GM21737 (cell line): ENCODE results near the gene RHOBTB3.
A peak's percentile ranks its signal among the peaks of the same experiment; 100 is the strongest.
"Not testable (repeated sequence)": the region's sequence is repeated elsewhere in the genome, so short reads cannot be mapped to it uniquely, and the experiment has no call there.

ENCODE experiments used
- ATAC-seq: cut with Tn5 transposase; IDR thresholded peaks from one replicate; pipeline ENCODE4 v1.9.1; 2021; ENCODE audit warnings: mild to moderate bottlenecking, moderate library complexity; ENCODE audit not compliant: unreplicated experiment

The RHOBTB3 gene, protein sequence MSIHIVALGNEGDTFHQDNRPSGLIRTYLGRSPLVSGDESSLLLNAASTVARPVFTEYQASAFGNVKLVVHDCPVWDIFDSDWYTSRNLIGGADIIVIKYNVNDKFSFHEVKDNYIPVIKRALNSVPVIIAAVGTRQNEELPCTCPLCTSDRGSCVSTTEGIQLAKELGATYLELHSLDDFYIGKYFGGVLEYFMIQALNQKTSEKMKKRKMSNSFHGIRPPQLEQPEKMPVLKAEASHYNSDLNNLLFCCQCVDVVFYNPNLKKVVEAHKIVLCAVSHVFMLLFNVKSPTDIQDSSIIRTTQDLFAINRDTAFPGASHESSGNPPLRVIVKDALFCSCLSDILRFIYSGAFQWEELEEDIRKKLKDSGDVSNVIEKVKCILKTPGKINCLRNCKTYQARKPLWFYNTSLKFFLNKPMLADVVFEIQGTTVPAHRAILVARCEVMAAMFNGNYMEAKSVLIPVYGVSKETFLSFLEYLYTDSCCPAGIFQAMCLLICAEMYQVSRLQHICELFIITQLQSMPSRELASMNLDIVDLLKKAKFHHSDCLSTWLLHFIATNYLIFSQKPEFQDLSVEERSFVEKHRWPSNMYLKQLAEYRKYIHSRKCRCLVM

DNA sequence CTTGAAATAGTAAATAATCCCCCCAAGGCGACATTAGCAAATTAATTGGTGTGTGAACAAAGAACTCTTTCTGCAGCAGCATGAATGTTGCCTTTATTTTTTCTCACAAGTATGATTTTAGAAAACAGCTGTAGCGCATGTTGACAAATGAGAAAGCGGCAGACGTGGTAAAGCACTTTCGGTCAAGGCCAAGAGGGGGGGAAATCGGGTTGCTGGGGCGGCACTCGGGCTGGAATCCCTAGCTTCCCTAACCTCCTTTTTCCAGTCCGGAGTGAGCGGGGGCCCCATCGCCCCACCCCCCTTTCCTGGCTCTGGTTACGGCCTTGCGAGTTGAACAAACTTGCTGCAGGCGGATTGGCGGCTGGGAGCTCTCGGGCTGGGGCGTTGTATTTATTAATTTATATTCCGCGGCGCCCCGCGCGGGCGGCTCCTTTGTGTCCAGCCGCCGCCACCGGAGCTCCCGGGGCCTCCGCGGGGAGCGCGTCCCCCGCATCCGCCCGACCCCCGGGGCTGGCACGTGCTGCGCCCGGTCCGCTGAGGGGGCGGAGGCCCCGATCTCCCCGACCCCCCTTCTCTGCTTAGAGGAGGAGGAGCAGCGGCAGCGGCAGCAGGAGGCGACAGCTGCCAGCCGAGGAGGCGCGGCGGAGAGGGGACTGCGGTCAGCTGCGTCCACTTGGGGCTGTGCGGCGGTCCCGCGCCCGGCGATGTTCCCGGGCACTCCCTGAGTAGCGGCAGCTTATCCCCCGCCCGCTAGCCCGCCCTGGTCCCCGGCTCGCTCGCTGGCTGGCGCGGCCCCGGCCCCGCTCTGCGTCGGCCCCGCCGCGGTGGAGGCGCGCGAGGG lies at the start of gene RHOBTB3:
RHOBTB3 (plus strand) TSS at position 607 of the 841 bp plus-strand sequence. CDS start 347 bp downstream, outside the sequence.
- peak; percentile 40 for ATAC-seq

DNA sequence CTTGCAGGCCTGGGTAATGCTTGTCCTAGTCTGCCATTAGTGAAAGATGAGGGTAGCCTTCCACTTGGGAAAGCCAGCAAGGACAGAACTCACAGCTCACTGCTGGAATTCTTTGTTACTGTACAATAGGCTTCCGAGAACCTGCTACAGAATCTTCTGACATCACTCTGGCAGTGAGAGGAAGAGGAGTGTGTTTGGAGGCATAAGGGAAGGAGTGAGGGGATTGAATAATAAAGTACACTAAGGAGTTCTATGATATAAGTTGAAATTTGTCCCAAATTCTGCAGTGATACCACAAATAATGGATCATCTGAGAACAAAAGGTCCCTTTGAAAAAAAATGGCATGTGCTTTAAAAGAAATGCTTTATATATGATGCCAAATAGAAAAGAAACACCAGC lies 48.2 kb upstream of the RHOBTB3 start, which contains the start of gene SPATA9:
SPATA9 (minus strand) TSS at position 101 of the 400 bp plus-strand sequence. CDS start 137 bp downstream, outside the sequence.
- no peak for ATAC-seq

DNA sequence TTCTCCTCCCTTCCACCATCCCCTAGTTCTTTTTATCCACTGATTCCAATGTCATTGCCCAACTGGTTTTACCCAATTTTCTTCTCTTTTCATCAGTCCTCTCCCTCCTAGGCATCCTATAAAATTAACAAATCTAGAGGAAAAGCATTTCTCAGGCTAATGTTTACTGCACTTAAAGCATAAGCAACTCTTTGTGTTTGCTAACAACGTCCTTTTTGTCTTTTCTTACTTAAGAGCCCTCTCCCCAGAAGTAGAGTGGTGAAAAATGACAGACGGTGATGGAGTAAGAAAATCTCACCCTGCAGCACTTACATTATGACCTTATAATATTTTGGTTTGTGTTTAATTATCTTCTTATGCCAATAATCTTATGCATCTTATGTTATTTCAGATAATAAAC lies 46.8 kb upstream of the RHOBTB3 start:
- no peak for ATAC-seq

DNA sequence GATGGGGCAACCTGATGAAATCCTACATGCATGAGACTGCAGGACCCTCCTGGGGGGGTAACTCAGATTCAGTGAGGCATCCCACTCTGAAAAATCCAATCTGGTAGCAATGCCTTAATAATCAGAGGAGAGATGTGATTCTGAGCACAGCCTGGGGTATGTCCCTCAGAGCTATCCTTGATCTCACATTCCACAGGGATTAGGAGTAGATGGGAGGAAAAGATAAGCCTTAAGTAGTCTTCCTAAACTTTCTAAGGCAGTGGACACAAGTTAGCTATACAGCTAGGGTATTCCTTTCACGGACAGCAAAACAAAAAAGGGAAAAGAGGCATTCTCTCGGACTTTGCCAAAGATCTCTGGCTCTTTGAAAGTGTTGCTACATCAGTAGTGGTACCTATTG lies 44.5 kb upstream of the RHOBTB3 start:
- ATAC-seq, result no peak

DNA sequence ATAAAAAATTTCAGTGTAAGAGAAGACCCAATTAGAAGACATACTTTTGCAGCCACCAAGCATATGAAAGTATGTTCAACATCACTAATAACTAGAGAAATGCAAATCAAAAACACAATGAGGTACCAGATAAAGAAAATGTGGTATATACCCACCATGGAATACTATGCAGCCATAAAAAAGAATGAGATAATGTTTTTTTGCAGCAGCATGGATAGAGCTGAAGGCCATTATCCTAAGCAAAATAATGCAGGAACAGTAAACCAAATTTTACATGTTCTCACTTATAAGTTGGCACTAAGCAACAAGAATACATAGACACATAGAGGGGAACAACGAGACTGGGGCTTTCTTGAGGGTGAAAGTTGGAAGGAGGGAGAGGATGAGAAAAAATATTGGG lies 41.5 kb upstream of the RHOBTB3 start:
- ATAC-seq, result no peak

DNA sequence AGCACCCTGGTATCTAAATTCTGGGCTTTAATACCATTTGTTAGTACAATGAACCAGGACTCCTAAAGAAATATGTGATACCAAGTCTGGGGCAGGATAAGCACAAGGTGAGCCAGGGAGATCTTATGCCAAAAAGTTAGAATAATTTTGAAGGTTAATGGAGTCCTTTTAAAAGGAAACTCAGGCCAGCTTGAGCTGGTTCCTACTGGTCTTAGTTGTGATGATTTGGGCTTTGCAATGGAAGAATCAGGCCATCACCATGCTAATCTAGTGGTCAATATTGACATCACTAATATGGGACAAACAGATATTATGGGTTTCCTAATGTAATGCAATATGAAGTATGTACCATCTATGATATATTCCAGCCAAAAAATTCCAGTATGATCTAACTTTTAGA lies 40.8 kb upstream of the RHOBTB3 start:
- no peak for ATAC-seq

DNA sequence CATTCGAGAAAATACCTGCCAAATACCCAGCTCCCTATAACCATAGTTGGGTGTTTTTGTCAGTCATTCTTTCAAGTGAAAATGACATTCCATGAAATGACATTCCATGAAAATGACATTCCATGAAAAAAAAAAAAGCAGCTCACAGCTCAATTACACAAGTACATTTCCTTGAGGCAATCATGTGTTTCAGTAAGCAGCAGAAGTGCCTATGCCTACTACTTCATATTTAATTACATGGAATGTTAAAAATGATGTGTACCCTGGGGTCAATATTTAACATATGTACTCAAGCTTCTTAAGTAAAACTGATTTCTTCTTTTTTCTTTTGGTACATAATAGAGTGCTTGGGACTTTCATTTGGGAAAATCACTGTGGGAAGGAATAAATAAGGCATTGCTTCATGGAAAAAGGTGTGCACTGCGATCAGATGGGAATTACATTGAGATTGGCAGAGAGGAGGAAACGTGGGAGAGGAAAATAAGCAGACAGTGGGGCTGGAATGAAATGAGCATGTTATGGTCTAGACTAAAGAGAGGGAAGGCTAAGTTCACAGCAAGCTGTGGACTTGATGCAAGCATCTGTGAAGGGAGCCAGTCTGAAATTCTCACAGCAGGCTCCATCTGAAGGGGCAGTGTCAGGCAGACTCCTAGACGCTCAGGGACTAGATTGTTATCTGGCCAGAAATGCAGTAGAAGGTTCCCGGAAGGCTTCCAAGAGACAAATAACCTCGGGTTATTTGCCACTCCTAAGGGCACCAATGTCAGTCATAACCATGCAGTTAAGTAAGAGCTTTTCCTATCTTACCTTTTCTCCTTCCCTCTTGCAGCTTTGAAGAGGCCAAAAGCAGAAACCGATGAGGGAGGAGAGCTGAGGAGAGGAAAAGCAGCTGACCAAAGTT lies 33.1 kb upstream of the RHOBTB3 start:
- no peak for ATAC-seq

DNA sequence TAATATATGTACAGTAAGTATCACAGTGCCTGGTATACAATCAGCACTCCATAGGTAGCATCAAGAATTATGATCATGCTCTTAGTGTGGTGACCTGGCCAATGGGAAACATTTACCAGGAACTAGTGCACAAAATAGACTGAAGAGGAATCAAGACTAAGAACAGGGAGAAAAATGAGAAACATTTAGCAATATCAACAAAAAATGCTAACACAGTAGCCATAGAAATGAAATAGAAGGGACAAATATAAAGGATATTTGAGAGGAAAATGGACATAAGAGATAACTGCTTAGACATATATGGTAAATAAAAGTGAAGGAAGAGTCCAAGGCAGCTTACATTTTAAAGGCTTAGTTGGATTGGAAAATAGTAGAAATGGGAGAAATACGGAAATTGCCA lies 31.8 kb upstream of the RHOBTB3 start:
- no peak for ATAC-seq

DNA sequence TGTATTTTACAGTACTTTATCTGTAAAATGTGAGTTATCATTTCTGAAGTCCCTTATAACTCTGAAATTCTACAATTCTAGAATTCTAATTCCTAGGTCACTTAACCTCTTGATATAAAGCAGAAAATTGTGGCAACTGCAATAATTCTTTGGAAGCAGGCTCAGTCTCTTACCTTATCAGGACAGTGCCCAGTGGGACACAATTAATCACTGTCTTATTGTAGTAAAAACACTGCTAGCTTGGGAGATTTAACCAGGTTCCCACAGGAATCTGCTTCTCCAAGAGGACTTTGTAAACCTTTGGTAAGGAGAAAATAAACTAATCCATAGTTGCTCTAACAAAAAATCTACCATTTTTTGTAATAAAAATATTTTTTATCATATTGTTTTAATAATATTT lies 30.1 kb upstream of the RHOBTB3 start:
- ATAC-seq, result no peak

DNA sequence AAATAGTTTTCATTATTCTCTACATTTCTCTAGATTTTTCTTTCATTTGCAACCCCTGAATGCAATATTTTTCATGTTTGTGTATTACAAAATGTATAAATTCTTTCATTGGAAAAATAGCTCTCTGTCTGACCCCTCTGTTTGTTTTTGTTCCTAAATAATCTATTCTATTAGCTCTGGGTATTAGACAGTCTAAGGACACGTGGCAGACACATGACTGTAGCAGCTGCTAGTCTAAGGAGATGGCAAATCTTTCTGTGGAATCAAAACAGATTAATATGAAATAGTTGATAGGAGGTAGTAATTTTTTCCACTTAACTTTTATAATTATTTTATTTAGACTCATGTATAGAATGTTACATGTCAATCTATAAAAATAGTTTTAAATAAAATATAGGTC lies 27.0 kb upstream of the RHOBTB3 start:
- ATAC-seq, result no peak

DNA sequence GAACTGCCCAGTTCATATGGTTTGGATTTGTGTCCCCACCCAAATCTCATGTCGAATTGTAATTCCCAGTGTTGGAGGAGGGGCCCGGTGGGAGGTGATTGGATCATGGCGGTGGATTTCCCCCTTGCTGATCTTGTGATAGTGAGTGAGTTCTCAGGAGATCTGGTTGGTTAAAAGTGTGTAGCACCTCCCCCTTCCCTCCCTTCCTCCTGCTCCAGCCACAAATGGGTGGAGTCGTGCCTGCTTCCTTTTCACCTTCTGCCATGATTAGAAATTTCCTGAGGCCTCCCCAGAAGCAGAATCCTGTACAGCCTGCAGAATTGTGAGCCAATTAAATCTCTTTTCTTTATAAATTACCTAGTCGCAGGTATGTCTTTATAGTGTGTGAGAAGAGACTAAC lies 24.9 kb upstream of the RHOBTB3 start:
- not testable (repeated sequence) for ATAC-seq

DNA sequence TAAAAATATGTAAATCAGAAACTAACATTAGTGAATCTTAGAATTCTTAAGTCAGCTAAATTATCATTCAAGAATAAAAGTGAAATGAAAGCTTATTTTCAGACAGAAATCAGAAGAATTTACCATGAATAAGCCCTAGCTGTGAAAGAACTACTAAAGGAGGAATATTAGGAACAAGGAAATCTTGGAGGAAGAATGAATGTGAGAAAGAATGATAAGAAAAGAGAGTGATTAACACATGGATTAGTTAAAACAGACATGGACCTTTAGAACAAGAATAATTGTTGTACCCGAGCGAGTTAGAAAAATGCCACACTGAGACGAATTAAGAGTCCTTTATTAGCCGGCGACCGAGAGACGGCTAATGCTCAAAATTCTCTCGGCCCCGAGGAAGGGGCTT lies 24.1 kb upstream of the RHOBTB3 start:
- ATAC-seq, result no peak

DNA sequence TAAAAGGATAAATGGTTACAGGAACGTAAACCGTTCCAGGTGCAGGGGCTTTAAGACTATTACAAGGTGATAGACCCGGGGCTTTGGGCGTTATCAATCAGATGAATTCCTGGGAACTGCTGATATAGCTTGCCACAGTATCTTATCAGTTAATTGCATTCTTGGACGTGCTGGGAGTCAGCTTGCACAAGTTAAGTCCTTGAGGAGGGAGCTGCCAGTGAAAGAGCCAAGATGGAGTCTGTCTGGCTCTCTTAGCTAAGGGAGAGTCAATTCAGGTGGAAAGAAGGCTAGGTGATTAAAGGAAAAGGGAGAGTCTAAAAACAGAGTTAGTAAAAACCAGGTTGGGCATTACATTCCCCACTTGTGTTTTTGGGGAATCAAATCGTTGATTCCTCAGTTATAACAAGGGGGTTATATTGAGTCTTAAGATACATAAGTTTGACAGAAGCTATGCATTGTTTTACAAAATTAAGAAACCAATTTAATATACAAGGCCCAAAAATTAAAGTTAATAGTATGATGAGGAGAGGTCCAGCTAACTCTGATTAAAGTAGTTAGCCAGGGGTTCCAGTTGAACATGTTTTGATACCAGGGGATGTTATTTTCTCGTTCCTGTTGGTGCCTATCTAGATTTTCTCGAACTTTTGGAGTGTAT lies 23.5 kb upstream of the RHOBTB3 start:
- ATAC-seq, result not testable (repeated sequence)

DNA sequence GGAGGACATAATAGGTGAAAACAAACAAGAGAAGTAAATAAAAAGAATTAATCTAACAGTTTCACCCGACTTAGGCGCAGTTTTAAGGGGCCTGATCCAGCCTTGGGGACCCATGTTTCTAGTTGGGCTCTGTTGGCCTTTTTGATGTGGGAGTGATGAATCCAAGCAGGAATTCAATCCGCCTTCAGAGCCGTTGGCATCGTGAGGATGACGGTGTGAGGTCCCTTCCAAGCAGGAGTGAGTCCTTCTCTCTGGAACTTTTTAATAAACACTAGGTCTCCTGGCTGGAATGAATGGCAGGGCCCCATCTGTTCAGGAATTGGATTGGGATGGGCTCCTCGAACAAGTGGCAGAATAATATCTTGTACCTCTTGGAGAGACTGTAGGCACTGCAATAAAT lies 22.3 kb upstream of the RHOBTB3 start:
- ATAC-seq, result no peak

DNA sequence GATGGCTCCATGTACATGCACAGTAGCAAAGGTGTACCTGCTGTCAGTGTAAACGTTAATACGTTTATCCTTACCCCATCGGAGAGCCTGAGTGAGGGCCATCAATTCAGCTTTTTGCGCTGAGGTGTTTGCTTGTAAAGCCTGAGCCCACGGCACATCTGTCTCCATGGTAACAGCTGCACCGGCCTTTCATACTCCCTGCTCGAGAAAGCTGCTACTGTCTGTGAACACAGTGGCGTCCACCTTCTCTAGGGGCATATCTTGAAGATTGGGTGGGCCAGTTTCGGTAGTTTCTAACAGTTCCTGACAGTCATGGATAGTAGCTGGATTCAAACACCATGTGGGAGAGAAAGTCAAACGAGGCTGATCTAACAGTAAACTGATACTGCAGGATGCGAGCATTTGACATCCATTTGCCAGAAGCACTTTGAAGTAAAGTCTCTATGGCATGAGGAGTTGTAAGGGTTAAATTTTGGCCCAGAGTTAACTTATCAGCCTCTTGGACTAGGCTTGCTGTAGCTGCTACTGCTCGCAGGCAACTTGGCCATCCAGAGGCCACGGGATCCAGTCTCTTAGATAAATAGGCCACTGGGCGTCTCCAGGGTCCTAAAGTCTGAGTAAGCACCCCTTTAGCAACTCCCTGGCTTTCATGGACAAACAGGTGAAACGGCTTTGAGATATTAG lies 21.0 kb upstream of the RHOBTB3 start:
- ATAC-seq, result no peak

DNA sequence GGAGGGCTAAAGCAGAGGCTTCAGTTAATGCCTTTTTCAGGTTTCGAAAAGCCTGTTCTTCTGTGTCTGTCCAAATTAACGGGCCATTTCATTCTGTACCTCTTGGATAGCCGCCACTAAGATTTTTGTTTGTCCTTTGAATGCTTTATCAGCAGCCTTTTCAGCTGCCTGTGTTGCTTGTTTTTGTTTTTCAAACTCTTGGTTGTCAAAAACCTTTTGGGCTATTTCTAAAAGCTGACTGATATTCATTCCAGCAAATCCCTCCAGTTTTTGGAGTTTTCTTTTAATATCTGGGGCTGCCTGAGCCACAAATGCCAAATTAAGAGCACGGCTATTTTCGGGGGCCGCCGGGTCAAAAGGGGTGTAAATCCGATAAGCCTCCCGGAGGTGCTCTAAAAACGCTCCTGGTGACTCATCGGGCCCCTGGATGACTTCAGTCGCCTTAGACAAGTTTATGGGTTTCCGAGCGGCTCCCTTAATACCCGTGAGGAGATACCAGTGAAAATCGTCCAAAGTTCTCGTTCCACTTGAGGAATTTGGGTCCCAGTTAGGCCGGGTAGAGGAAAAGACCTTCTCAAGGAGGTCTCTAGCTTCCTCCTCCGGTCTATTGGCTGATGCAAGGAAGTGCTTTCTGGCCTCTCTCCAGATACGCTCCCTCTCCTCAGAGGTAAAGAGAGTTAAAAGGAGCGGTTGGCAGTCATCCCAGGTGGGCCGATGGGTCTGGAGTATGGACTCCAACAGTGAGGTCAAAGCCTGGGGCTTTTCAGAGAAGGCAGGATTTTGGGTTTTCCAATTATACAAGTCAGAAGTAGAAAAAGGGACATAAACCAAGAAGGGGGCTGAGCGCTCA lies 20.3 kb upstream of the RHOBTB3 start:
- ATAC-seq, result not testable (repeated sequence)

DNA sequence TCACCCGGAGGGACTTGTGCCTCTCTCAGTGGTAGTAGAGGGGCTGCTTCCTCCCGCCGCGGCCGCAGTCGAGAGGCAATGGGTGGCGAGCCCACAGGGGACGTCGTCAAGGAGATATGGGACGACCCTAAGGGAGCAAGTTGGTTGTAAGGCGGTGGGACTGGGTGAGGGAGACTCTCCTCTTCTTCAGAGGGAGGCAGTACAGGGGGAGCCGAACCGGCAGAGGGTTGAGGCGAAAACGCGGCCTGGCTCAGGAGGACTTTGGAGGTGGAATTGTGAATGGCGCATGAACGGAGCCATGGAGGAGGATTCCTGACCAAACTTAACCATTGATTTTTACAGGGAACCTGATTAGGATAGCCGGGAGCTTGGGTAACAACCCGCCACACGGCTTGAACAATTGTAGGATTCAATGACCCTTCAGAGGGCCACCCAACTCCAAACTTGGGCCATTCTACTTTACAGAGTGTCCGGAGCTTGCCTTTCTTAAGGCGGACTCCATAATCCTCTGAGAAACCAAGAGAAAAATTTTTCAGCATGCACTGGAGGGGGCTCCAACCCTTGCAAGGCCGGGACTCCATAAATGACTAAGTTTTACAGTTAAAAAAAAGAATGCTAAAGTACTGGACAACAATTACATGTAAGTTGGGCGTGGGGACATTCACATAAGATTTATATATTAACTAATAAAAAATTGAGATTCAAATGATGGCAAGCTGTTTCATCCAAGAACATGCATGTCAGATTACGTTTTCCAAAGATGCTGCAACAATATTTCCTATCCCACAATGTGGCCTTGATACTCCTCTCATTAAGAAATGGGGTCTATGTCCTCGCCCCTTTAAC lies 19.4 kb upstream of the RHOBTB3 start:
- no peak for ATAC-seq
